MM.1S (cell line): Measurements from ENCODE around the gene CCDC40.

Source experiments
- CTCF ChIP-seq: fragments of 300-600 bp; sonication (generic); IDR thresholded peaks from 2 replicates; pipeline ENCODE4 v1.5.1; 2016; ENCODE audit warnings: antibody characterized with exemption, low read length, mixed read lengths
- EZH2 ChIP-seq: fragments of 300-600 bp; sonication (generic); optimal IDR thresholded peaks from 2 replicates; pipeline ENCODE3; 2017; ENCODE audit warnings: low read depth, mild to moderate bottlenecking, antibody characterized with exemption, low read length, mixed read lengths
- EZH2phosphoT487 ChIP-seq: fragments of 300-600 bp; sonication (generic); IDR thresholded peaks from 2 replicates; pipeline ENCODE4 v1.6.1; 2018; ENCODE audit warnings: antibody characterized with exemption, low read length

GRCh38 chr17:80084773-80085172 lies 48.3 kb downstream of the CCDC40 start:
- no peak for TF ChIP-seq CTCF
- TF ChIP-seq EZH2 = no peak
- TF ChIP-seq EZH2phosphoT487 = no peak
